HEK293T (cell line): ENCODE measurements around the gene MYMX.

ENCODE experiments used
- ELF4 ChIP-seq: fragments of 450-650 bp; IDR thresholded peaks from 2 replicates; pipeline ENCODE4 v1.6.1; 2017; ENCODE audit warnings: antibody characterized with exemption
- FOXK2 ChIP-seq: fragments of 450-650 bp; IDR thresholded peaks from 2 replicates; pipeline ENCODE4 v1.6.1; 2016; ENCODE audit warnings: mild to moderate bottlenecking
- SP1 ChIP-seq: fragments of 450-650 bp; IDR thresholded peaks from 2 replicates; pipeline ENCODE4 v1.6.1; 2017
- ZNF384 ChIP-seq: fragments of 450-650 bp; IDR thresholded peaks from 2 replicates; pipeline ENCODE4 v1.6.1; 2016
- TF ChIP-seq, protein P1 (sequence below): fragments of 450-650 bp; IDR thresholded peaks from 2 replicates; pipeline ENCODE4 v1.6.1; 2016

DNA sequence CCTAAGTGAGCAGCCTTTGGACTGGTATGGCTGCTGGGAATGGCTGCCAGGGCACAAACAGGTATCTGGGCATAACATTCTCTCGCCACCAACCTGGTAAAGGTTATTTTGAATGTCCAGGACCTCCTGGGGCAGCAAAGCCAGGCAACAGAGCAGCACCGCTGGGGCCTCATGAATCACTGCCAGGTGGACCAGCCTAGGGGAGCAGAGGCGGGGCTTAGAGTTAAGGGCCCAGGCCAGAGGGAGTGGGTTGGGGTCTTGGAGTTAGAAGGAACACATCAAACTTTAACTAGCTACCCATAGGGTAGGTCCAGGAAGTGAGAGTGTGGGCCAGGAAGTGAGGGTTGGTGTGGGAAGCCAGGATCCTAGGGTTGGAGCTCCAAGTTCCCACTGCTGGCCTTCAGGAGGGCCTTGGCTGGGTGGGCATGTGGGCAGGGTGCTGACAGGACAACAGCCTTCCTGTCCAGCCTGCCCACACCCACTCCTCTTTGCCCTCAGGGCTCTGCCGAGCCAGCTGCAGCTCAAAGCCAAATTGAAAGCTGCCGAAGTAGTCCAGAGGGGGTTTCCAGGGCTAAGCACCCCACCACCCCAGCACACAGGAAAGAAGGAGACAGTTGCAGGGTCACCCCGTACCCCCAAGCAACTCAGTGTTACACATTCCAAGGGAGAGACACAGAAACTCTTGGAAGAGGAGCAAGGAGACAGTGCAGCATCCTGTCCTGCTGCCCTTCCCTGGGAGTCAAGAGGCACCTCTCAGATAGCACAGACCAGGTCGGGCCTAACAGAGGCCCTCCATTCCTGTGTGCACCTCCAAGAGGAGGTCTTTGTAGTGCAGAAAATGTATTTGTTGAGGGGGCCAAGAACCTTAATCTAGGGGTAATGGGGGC is 46.0 kb downstream of the MYMX start:
- TF ChIP-seq SP1 (no peak), ELF4 (no peak), FOXK2 (no peak), ZNF384 (no peak)
- TF ChIP-seq, protein P1, sequence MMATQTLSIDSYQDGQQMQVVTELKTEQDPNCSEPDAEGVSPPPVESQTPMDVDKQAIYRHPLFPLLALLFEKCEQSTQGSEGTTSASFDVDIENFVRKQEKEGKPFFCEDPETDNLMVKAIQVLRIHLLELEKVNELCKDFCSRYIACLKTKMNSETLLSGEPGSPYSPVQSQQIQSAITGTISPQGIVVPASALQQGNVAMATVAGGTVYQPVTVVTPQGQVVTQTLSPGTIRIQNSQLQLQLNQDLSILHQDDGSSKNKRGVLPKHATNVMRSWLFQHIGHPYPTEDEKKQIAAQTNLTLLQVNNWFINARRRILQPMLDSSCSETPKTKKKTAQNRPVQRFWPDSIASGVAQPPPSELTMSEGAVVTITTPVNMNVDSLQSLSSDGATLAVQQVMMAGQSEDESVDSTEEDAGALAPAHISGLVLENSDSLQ: no peak
